Thyroid gland (tissue), 4 donors: ENCODE measurements around the gene RASSF4. TPM values are rescaled to one million over a fixed set of nuclear protein-coding genes. Genes with fewer than 3 reads are reported as not detected.
"Not testable (repeated sequence)": the region's sequence is repeated elsewhere in the genome, so short reads cannot be mapped to it uniquely, and the experiment has no call there.

Experiments
- DNase-seq, 2 donors: peaks; one replicate each; pipeline ENCODE4 v3.0.0-alpha.2; 2019
- H3K27ac ChIP-seq, 3 donors: fragments of 200-600 bp; sonication (generic); 1 replicate in 2 of 3; 2 replicates in 1 of 3; pipeline ENCODE4 v1.5.1; 2016 to 2019; ENCODE audit warnings: mild to moderate bottlenecking in 1 of 3, moderate library complexity in 1 of 3
- H3K27me3 ChIP-seq: fragments of 200-600 bp; sonication (generic); one replicate; pipeline ENCODE4 v1.5.1; 2019
- H3K36me3 ChIP-seq, 2 donors: fragments of 200-600 bp; sonication (generic); one replicate each; pipeline ENCODE4 v1.5.1; 2016 to 2019
- H3K4me1 ChIP-seq, 2 donors: fragments of 200-600 bp; sonication (generic); one replicate each; pipeline ENCODE4 v1.5.1; 2017 to 2019
- H3K4me3 ChIP-seq, 3 donors: fragments of 200-600 bp; sonication (generic); replicated peaks in 1 of 3; 1 replicate in 2 of 3; 2 replicates in 1 of 3; pipeline ENCODE4 v1.5.1; 2016; ENCODE audit warnings: mild to moderate bottlenecking in 1 of 3
- H3K9me3 ChIP-seq: fragments of 200-600 bp; sonication (generic); one replicate; pipeline ENCODE4 v1.5.1; 2017
- CTCF ChIP-seq, 6 experiments: fragments of 200-600 bp in 3 of 6; fragments of 450-650 bp in 3 of 6; sonication (generic) in 3 of 6; IDR thresholded peaks; one replicate each; pipeline ENCODE4 v1.5.1; 2016 to 2019; ENCODE audit warnings: antibody characterized with exemption in 6 of 6, mild to moderate bottlenecking in 2 of 6, inconsistent platforms in 1 of 6, moderate library complexity in 1 of 6
- POLR2A ChIP-seq, 2 donors: fragments of 450-650 bp; IDR thresholded peaks; one replicate each; pipeline ENCODE4 v1.6.1; 2017; ENCODE audit warnings: antibody characterized with exemption in 2 of 2, mild to moderate bottlenecking in 2 of 2, moderate library complexity in 1 of 2
- WGBS, 2 donors: methylation state at CpG; one replicate each; pipeline ENCODE4 v1.1.5; 2017; 5-methylcytosine and 5-hydroxymethylcytosine counted together
- intact Hi-C: fragments of 100-400 bp; cut with DNase I; formaldehyde crosslinking; loops from one replicate; pipeline ENCODE4 v1.15.1; 2023
- total RNA-seq, 4 donors: library from RNA; depleted of rRNA; stranded (reverse); fragments of >200 nt; gene quantifications; one replicate each; pipeline ENCODE4 v1.2.3, GENCODE V29; 2016

RASSF4 gene
- total RNA-seq, 4 donors from 2014 or later: 175 to 226 (median 203) TPM

GRCh38 chr10:45008524-45009161, 49.0 kb downstream of the RASSF4 start:
- Histone ChIP-seq H3K4me3 (no peak overlapping the region), H3K27me3 (no peaks in the 10 kb centered on the region), H3K4me1 (peaks cover 6 to 11% of the 10 kb centered on the region in 2 donors), H3K36me3 (peaks cover 2 to 10% of the 10 kb centered on the region in 2 donors), H3K27ac (peak overlapping the region in 2 of 3 donors; percentile 54 to 58), H3K9me3 (no peaks in the 10 kb centered on the region)
- intact Hi-C loops: loop anchor here (10.0 kb wide), 1 partner anchor 226 kb away; no protein-coding TSS in a partner anchor
- DNase-seq: peak; percentile 63 to 73
- WGBS, 2 donors: 5 to 7% methylated on average over 8 of the region's 8 CpGs
- peak; percentile 61 to 95 (median 78) for TF ChIP-seq CTCF (IDR thresholded peaks at IDR 0.05)
- no peak for TF ChIP-seq POLR2A (IDR thresholded peaks at IDR 0.05)

GRCh38 chr10:45014557-45014956, 55.0 kb downstream of the RASSF4 start:
- intact Hi-C loops, DNase-seq, H3K27ac ChIP-seq, H3K4me3 ChIP-seq, H3K36me3 ChIP-seq, H3K9me3 ChIP-seq, H3K4me1 ChIP-seq, H3K27me3 ChIP-seq: not testable (repeated sequence)
- 90 to 100% methylated on average over 9 of the region's 10 CpGs for WGBS, 2 donors

GRCh38 chr10:45015590-45015989, 56.0 kb downstream of the RASSF4 start:
- TF ChIP-seq CTCF (IDR thresholded peaks at IDR 0.05) (no peak), POLR2A (IDR thresholded peaks at IDR 0.05) (no peak)
- Histone ChIP-seq H3K27ac (no peak overlapping the region), H3K36me3 (no peaks in the 10 kb centered on the region), H3K9me3 (no peaks in the 10 kb centered on the region), H3K27me3 (no peaks in the 10 kb centered on the region), H3K4me3 (no peak overlapping the region), H3K4me1 (no peaks in the 10 kb centered on the region)
- intact Hi-C loops: no loop called here
- DNase-seq: no peak
- WGBS, 2 donors: 72 to 73% methylated on average over 2 of the region's 2 CpGs

GRCh38 chr10:45023426-45023825, 63.8 kb downstream of the RASSF4 start:
- no peak overlapping the region for H3K4me3 ChIP-seq
- no peaks in the 10 kb centered on the region for H3K27me3 ChIP-seq
- WGBS, 2 donors: 91 to 96% methylated on average over 2 of the region's 2 CpGs
- no peaks in the 10 kb centered on the region for H3K4me1 ChIP-seq
- no peak for DNase-seq
- no peaks in the 10 kb centered on the region for H3K36me3 ChIP-seq
- no peak overlapping the region for H3K27ac ChIP-seq
- TF ChIP-seq CTCF (IDR thresholded peaks at IDR 0.05): no peak
- TF ChIP-seq POLR2A (IDR thresholded peaks at IDR 0.05): no peak
- H3K9me3 ChIP-seq: no peaks in the 10 kb centered on the region
- intact Hi-C loops: no loop called here

- Histone ChIP-seq H3K27me3 (no peaks in the 10 kb centered on the region), H3K27ac (no peak overlapping the region), H3K4me1 (peaks cover 0 to 5% of the 10 kb centered on the region in 2 donors), H3K9me3 (no peaks in the 10 kb centered on the region), H3K36me3 (no peaks in the 10 kb centered on the region), H3K4me3 (no peak overlapping the region)
- DNase-seq: peak; percentile 5 to 22
- intact Hi-C loops: no loop called here
- no peak for TF ChIP-seq POLR2A (IDR thresholded peaks at IDR 0.05)
- no peak for TF ChIP-seq CTCF (IDR thresholded peaks at IDR 0.05)
Measured at GRCh38 chr10:45034301-45034700, 74.7 kb downstream of the RASSF4 start.
